Measurements from ENCODE around the gene SLC24A5.

SLC24A5 gene

DNA sequence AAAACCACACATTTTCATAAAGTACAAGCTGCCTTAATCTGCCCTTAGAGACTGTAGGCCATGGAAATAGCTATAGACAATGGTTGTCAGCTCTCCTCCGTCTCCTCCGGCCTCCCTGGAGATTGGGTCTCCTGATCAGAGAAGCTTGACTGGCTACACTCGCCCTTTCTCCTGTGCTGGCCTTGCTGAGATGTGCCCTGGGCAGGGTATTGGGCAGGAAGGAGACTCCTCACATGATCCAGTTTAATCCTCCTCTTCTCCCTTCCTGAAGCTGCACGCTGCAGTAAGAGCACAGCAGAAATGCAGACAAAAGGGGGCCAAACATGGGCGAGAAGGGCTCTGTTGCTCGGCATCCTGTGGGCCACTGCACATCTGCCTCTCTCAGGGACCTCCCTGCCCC, at the start of gene SLC24A5:
SLC24A5 (plus strand) TSS at position 246 of the 400 bp plus-strand sequence; CDS start at position 301, 55 bp downstream.
- no peak for DNase-seq

DNA sequence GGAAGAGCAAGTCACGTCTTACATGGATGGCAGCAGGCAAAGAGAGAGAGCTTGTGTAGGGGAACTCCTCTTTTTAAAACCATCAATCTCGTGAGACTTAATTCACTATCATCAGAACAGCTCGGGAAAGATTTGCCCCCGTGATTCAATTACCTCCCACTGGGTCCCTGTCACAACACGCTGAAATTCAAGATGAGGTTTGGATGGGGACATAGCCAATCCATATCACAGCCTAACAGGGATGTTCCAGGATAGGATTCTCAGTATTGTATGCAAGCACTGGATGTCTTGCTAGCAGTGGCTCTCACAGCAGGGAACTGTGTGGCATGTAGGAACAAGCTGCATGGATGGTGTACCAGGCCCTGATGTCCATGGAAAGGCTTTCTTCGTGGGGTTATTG, 47.8 kb upstream of the SLC24A5 start:
- no peak for DNase-seq

DNA sequence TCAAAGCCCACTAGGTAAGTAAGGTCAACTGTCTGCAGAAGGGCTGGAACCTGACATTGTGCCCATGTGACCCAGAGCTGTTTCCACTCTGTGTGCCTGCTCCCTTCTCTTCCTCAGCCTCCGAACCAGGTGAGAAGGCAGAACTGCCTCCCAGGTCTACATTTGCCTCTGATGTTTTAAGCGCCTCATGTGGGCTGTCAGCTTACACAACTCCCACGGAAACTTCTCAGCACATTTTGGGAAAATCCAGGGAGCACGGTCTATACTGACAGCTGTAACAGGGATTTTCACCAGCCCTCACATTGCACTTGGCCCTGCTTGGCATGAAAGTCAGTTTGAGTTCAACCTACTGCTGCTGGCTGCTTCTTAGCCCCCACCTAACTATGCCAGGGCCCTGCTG, 46.9 kb upstream of the SLC24A5 start:
- no peak for DNase-seq

DNA sequence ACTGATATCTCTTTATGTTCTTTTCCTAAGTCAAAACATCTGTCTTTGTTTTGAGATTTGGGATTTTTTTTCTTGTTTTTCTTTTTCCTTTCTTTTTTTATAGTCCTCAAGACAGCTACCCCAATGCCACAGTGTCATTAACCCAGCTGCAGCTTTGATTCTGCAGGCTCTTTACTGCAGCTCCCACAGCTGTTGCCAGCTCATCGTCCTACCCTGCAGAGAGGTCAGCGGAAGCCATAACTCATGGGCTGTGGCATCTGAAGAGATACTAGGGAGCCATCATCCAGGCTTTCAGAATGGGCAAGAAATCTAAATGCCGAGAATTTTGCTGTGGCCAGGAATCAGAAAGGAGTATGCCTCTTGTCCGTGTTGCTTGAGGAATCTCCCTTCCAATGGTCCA, 44.3 kb upstream of the SLC24A5 start:
- DNase-seq: no peak

DNA sequence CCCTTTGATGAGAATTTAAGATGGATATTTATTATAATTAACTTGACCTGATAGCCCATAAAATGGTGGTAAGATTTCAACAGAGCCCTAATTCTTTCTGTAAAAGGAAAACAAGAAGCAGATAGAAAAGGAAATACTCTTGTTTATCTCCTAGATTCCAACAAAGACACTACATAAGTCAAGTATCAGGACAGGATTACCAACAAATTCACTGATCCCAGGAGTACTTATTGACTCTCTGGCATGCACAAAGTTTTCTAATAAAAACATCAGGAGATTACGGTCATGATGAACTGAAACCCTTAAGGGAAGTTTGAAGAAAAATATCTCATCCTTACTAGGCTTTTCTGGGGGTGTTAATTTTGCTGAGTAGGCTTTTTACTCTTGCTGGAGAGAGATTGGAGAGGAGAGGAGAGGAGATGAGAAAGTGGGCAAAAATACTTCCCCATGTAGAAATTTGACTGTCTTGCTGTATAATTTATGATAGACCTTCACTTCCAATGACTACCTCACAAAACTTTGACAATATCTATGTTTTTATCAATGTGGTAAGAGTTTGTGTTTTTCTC, 43.1 kb upstream of the SLC24A5 start:
- DNase-seq: no peak

DNA sequence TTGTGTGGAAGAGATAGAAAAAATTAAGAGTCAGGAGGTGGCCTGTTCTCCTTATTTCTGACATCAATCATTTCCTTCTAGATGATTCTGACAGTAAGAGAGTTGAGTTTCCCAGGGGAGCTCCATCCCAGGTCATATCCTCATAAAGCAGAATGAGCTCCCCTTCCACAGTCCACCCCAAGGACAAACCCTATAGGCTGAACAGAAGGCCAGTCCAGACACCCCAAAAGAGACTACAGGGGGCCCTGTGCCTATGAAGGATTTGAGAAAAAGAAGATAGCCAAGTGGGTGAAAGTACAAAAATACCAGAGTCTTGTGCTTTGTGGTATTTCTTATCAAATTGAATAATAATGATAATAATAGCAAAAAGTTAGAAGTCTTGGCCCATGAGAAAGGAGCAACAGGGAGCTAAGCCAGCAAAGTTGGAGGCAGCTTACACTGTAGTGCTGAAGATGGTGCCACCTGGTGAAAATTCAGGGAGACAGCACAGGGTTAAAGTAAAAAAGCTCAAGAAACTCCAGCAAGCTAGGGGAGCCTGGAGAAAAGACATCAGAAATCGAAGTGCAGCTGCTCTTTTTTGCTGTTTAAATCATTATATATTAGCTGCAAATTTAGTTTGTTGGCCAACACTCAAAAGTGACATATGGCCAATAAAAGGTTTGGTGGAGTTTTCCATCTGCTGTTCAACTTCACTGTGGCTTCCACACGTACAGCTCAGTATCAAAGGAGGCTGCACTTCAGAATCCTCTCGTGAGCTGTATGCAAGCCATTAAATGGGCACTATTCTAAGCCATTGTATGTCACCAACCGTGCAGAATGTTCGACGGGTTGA, 35.8 kb upstream of the SLC24A5 start:
- DNase-seq: no peak

DNA sequence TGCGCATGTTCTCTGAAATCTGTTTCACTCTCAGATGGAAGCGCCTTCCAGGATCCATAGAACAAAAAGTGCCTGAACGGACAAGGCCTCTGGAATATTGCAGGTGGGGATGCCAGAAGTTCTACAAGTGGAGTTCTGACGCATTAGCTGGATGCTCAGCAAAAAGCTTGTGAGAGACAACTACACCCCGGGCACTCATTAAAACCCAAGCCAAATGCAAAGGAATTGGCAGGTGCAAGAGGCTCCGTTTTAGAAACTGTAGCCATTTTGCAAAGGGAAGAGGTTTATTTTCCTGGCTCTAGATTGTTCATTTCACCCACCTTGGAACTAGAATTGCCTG, 35.2 kb upstream of the SLC24A5 start:
- DNase-seq: no peak

DNA sequence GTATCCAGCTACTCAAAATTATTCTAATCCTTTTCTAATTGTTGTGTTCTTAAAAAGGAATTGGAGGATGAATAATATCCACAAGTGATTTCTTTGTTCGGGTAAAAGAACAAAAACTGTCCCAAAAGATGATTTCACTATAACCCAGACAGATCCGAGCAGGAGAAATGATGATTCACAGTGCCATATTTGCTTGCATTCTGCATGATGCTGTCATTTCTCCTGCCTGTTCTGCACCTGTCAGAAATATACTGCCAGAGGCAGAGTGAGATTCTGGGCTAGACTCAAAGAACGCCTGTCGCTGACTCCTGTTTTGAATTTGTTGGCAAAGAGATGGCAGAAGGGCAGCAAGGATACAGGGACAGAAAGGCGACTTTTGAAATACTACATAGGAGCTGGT, 34.7 kb upstream of the SLC24A5 start:
- no peak for DNase-seq

DNA sequence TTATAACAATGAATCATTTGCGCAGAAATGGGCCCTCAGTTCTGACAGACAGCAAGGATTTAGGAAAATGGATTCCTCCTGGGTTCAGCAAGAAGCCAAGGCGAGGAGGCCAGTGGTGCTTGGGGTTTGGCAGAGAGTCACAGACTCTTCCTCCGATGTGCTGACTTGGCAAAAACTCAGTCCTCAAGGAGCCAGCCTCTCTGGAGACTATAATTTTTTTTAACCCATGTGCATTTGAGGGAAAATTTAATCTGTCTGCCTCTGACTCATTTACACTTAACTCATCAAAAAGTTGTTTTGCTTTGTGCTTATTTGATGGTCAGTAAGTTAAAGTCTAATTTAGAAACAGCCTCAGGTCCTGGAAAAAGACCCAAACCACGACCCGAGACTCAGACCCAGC, 34.2 kb upstream of the SLC24A5 start:
- DNase-seq: no peak

DNA sequence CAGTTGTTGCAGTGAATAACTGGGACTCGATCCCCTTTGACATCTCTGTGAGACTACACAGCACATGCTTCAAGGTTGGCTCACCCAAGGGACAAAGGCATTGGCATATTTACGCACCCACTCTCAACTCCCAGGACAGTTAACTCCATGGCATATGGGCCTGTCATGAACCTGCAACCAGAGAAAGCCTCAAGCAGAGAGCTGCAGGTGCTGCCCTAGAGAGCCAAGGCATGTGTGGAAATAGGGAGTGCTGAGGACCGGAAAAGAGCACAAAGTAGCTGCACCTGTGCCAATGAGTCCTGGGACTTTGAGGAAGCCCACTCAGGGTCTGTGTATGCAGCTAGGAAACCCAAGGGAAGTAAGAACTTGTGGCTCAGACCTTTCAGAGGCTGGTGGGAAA, 32.9 kb upstream of the SLC24A5 start:
- no peak for DNase-seq

DNA sequence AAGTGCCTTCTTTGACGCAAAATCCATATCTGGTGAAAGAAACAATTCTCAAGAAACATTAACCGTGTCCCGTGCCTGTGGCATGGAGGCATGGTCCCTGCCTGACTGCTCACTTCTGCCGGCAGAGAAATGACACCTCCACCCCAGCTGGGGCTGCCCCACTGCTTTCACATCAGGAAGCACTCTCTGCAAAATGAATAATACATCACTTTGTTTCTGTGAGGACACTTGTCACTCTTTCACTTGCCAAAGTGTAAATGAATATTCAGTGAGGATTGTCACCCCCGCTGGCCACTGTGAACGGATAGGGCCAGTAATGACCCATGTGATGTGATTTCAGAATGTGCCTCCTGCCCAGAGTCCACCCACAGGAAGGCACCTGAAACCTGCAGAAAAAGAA, 31.1 kb upstream of the SLC24A5 start:
- DNase-seq: no peak

DNA sequence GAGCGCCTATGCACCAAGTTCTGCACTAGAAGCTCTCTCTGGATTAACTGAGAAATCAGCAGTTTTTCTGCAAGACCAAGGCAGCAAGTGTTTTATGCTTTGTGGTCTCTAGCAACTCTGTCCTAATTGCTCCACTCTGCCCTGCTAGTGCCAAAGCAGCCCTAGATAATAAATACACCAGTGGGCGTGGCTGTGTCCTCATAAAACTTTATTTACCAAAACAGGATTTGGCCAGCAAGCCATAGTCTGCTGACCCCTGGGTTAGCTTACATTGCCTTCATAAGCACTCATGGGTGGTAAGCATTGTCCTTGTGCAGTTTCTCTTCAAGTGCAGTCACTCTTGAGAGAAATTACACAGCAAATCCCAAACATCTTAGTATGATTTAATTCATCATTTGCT, 30.7 kb upstream of the SLC24A5 start:
- no peak for DNase-seq

DNA sequence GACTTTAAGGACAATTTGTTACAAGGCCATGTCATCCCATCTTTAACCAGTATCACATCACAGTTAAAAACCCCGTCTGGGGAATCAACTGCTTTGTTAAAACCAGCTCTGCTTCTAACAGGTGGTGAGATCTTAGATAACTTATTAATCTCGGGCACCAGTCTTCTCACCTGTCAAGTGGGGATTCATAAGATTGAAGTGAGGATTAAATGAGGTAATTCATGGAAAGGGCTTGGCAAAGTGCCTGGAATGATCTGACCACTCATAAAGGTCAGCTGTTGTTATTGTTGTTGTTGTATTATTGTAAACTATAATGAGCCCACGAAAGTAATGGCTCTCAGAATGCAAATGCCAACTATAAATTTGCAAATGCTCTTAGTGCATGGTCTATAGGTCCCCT, 30.1 kb upstream of the SLC24A5 start:
- no peak for DNase-seq

DNA sequence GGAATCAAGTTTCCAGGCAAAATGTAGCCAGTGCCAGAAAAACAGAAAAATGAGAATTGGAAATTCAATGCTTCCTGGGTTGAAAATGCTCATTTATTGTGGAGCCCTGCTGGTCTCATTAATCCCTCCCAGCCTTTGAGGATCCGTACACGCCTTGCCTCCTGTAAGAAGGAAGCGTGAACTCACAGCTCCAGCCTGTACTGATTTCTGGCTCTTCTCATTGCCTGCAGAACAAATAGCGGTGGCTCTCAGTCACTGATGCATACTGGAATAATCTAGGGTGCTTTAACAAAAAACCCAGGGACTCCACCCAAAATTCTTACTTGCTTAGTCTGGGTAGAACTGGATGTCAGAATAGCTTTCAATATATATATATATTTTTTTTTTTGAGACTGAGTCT, 29.3 kb upstream of the SLC24A5 start:
- DNase-seq: no peak

DNA sequence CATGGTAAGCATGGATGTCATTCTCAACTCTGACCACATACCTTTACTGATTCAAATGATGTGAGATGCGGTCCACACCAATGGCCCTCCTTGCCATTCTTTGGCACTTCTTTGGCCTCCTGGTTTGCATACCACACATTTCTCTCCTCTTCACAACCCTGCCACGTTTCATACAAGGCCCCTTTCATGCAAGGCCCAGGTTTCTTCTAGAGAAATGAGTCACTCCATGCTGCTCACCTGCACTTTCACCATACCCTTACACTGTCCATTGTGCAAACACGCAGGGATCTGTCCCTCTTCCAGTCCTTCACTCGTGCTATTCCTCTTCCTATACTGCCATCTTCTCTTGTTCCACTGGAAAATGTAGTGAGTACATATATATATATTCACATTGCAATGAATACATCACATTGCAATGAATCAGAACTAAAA, 24.4 kb upstream of the SLC24A5 start:
- no peak for DNase-seq

DNA sequence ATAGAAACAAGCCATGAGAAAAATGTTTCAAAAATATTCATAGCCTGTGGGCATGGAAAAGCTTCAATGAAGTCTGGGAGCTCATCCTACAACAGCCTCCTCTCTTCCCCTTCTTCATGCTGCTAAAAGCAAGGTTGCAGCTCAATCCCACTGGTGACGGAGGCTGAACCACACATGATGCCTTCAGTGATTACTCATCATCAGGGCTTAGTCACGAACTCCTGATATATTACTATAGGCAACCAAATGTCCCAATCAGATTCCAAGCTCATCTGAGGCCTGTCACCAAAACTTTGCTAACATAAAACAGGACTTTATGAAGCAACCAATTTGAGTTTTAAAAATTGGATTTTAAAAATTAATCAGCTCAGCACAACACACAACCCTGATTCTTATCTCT, 24.0 kb upstream of the SLC24A5 start:
- DNase-seq: no peak

DNA sequence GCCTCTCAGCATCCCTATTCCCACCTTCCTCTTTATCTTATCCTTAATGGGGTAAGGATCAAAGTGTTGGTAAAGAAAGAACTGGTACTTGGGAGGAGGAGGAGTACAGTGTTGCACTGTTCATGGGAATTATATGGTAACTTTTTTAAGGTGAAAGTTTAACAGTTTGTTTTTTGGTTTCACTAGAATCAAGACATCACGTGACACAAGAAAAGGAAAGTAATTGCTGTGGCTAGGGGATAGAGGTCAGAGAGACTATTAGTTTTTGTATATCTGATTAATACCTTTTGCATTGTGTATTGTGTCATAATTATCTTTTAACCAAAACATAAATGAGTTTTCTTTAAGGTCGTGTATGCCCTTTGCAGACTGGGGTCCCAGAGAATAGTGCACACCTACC, 23.5 kb upstream of the SLC24A5 start:
- no peak for DNase-seq

DNA sequence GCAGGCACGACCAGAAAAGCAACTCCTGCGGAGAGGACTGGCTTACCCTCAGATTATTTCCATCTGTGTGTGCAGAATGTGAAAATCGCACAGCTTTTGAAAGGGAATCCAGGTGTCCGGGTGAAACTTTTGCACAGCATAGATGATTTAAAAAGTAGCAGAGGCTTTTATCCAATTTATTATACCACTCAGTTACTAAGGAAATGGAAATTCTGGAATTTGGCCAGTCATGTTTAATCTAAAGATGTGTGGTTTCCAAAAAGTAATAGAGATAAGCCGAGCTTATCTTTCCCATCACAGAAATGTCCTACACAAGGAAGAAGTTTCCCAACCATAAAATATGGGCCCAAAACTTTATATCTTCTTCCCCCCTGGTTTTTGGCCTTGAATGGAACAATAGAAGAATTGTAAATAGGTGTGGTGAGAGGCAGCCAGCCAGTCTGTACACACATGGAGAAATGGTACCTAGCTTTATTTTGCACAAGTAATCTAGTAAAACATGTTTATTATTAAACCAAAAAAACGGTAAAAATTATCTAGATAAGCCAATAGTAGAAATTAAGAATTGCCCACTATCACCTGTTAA, 19.3 kb upstream of the SLC24A5 start:
- no peak for DNase-seq

DNA sequence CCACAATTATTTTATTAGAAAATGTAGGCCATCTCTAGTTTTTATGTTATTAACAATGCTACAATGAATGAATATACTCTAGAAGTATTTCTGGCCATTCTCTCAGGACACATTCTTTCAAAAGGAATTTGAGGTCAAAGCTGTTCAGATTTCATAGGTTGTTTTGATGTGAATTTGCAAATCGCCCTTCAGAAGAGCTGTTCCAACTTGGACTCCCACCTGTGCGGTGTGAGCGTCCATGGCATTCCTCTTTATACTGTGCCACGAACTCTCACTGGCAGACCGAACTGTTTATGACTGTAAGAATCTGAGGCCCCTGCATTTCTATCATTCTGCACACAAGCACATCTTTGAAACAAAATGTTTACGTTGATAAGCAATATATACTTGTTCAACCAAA, 18.6 kb upstream of the SLC24A5 start:
- DNase-seq: no peak

DNA sequence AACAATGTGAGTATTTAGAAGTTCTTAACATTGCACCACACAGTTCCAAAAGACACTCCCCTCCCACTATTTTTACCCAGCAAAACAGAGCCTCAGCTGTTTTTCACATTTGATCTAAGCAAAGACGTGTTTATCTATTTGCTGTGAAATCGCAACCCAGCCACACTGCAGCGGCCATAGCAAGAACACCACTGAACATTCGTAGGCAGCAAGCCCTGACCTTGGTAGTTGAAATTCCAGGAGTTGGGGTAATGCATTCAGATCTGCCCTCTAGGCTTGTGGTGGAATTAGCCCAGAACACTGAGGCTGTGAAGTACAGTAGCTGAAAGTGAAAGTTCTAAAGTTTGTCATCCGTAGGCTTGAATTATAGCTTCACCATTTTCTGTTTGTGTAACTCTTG, 17.1 kb upstream of the SLC24A5 start:
- no peak for DNase-seq

DNA sequence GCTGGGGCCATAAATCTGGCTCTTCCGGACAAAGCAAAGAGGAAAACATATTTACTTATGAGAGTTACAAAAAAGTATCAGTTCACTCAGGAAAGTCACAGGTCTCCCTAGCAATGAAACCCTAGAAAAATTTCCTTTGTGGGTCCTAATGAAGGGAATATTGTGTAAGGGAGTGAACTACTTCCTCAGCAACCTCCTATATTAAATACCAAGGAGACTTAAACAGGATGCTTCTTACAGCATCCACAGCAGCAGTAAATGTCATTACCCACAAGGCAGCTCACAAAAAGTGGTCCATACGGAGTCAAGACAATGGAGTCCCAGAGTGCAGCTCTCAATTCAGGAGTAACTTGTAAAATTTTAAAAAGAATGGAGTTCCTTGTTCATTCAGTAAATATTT, 14.9 kb upstream of the SLC24A5 start:
- DNase-seq: no peak

DNA sequence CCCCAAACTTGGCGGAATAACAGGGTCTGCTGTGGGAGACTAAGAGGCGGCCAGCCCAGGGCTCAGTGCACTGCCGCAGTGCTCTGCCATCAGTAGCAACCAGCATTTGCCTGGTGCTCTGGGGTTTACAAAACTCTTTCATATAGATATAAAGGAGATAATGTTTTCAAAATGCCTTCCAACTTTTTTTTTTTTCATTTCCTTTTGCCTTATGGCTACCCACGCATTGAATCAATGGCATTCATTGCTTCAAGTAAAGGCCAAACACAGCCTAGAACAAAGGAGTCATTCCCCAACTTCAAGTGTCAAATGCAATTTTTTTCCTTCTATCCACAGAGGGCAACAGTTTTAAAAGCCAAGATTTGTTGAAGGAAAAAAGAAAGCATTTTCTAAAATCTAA, 11.6 kb upstream of the SLC24A5 start:
- DNase-seq: no peak

DNA sequence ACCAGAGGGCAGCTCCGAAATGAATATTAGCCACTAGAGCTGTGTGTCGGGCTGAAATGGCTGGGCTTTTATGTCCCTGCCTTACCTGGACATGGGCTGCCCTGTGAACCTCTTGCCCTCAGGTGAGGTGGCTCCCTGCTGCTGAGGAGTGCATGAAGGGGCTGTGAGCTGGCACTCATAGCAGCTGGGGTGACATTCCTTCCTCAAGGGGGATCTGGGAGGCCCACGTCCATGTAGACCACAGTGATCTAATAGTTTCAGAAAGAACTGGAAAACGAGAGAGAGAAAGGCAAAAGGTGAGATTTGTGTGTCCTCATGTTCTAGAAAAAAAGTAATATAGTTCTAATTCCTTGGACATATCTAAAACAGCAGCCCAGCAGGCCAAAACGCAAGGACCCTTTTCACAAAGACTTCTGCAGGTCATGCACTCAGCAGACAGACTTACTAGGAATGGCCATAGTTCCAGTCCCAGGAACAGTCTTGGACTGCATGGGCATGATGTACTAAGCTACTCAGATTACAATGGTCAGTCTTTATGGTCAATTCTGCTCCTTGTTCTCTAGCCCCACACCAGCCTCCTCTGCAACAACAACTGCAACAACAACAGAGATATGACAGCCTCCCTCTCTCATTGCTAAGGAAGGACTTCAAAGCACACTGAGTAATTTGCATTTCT, 10.8 kb upstream of the SLC24A5 start:
- no peak for DNase-seq

DNA sequence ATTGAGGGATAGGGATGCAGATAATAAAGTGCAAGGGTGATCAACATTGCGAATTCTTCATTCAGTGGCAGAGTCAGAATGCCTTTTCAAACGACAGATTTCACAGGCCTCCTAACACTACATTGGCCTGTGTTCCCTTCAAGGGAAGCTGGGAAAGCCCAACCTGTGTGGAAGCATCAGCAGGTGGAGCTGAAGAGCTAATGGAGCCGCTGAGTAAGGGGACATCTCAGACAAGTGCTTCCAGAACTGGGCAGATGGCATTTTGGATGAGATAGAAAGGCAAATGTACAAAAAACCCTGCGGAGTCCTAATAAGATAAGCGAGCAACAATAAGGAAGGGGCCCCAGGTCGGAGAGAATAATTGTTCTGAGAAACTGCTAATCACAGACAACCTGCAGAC, 8.5 kb upstream of the SLC24A5 start:
- DNase-seq: no peak

All from 8988T (cell line).